ENCODE data around the gene CYGB.
"Not testable (repeated sequence)": the region's sequence is repeated elsewhere in the genome, so short reads cannot be mapped to it uniquely, and the experiment has no call there.

CYGB gene

DNA sequence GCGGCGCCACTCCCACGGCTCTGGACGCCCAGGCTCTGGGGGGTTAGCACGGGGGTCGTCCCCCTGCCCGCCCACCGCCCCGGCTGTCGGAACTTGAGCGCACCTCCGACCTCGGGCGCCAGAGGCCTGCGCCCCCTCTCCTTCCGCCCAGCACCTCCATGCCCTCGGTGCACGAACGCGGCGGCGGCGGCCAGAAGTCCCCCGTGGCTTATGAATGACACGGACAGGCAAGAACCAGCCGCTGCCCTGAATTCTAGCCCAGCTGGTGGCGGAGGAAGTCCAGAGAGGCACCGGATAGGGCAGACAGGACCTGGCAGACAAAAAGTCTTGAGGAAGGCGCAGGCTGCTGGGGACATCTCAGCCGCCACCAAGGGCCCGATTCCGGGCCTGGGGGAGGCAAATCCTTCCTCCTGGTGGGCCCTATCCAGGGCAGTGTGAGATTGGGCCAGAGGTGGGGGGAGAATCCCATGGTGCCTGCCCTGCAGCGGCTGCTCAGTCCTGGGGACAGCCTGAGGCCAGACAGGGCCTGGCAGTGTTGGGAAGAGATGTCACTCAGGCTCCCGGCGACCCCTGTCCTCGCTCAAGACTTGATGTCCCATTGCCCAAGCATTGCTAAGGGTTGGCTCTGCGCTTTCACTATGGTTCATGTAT is 897 bp upstream of the CYGB start:
- in situ Hi-C loops (cut with MboI; ENCODE audit: low sequenced_read_pairs), result no loop called here

DNA sequence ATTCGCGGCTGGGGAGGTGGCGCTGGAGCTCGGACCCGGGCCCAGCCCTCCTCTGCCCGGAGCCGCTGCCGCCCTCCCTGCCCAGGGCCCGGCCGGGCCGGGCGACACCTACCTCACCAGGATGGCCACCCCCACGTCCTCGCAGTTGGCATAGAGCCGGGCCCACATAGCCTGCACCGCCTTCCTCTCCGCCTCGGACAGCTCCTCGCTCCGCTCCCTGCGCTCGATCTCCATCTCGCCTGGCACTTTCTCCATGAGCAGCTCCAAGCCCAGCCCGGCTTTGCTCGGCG is 276 bp downstream of the CYGB start:
- in situ Hi-C loops (cut with MboI; ENCODE audit: low sequenced_read_pairs), result no loop called here

DNA sequence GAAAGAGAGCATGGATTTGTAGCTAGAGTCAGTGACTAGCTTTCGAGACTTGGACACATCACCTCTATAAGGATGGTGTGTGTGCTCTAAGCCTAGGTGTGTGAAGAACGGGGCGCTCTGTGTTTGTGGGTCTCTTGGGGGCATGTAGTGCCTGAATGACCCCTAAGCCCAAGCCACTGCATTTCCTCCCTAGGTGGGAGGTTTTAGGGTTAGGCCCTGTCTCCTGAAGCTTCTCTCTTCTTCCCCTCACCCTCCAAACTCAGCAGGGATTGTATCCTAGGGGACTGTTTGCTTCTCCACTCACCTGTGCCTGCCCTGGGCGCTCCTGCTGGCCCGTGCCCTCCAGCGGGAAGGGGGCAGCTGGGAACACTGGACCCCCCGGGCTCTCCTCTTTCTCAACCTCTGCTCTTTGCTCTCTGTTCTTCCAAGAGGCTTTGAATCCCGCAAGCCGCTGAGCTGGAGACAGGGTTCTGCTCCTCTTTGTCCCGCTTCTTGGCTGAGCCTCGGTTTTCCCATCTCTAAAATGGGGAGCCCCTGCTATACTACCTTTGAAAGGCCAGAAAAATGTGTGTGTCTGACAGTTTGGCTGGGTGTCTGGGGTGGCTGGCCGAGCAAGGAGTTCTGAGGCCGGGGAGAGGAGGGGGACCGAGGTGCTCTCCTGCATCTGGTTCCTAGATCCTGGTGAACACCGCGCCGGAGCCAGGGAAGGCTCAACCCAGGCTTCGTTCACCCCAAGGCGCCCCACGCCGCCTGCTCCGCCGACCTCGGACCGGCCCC is 810 bp downstream of the CYGB start:
- in situ Hi-C loops (cut with MboI; ENCODE audit: low sequenced_read_pairs), result no loop called here

DNA sequence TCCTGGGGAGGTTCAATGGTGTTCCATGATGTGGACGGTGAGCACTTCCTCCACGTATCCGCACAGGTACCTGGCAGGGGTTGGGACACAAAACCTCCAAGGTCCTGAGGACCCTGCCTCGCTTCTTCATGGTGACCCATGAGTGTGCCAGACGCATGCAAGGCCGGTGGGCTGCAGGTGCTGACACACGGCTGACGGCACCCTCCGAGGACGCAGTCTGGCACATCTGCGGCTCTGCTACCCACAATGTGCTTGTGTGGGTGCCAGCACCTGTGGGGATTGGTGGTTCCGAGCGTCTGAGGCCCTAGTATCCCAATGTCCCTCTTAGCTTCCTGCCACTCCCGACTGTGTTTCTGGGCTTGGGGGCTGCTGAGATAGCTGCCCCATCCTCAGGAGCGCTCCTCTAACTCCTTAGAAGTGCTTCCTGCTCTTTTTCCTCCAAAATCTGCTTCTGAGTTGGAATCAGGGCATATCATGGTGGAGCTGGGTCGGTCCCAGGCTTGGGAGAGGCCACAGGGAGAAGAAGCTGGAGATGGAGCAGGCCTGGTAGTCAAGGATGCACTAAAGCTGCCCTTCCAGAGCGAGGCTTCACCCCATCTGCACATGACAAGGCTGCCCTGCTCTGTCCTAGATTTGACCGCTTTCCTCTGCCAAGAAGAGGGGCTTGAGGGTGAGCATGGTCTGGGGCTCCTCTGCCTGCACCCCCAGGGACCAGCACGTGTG is 1.6 kb downstream of the CYGB start:
- in situ Hi-C loops (cut with MboI; ENCODE audit: low sequenced_read_pairs), result no loop called here

DNA sequence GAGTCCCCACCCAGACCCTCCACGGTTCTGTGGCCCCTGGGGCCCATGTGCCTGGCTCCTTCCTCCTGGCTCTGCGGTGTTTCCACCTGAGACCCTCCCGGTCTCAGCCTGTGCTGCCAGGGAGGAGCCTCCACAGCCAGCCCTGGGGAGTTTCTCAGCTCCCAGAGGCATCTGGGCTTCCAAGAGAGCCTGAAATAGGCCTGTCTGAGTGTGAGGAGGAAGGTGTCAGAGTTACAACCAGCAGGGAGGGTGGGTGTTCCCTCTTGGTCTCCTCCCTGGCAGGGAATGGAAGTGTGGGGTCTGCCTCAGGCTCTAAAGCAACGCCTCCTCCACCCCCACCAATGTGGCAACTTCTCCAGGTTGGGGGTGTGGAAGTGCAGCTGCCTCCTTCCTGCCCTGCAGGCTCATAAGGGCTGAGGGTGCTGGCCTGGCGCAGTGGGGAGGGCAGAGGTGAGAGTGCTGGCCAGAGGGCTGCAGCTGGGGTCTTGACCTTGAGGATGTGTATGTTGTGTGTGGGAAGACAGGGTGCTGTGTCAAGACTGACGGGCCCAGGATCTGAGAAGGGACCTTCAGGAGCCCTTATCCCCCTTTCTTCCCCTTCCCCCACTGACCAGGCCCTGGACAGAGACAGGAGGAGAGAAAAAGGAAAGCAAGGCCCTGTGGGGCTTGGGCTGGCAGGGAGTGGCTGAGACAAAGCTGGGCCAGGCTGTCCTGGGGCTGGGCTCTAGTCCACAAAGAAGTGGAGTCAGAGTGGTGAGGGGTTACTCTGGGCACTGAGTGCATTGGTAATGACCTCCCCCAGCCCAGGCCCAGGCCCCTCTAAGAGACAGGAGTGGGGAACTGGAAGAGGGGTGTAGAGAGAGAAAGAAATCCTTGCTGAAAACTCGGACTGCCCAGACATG is 2.4 kb downstream of the CYGB start:
- in situ Hi-C loops (cut with MboI; ENCODE audit: low sequenced_read_pairs), result no loop called here

DNA sequence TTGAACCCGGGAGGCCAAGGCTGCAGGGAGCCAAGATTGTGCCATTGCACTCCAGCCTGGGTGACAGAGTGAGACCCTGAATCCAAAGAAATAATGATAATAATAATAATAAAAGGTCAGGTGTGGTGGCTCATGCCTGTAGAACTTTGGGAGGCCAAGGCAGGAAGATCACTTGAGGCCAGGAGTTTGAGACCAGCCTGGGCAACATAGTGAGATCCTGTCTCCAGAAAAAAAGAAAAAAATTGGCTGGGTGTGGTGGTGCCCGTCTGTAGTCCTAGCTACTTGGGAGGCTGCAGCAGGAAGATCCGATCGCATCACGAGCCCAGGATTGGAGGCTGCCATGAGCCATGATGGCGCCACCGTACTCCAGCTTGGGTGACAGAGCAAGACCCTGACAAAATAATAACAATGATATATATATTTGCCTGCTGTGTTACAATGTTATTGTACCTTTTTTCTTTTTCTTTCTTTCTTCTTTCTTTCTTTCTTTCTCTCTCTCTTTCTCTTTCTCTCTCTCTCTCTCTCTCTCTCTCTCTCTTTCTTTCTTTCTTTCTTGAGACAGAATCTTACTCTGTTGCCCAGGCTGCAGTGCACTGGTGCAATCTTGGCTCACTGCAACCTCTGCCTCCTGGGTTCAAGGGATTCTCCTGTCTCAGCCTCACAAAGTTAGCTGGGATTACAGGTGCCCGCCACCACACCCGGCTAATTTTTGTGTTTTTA is 3.7 kb downstream of the CYGB start:
- in situ Hi-C loops (cut with MboI; ENCODE audit: low sequenced_read_pairs), result not testable (repeated sequence)

DNA sequence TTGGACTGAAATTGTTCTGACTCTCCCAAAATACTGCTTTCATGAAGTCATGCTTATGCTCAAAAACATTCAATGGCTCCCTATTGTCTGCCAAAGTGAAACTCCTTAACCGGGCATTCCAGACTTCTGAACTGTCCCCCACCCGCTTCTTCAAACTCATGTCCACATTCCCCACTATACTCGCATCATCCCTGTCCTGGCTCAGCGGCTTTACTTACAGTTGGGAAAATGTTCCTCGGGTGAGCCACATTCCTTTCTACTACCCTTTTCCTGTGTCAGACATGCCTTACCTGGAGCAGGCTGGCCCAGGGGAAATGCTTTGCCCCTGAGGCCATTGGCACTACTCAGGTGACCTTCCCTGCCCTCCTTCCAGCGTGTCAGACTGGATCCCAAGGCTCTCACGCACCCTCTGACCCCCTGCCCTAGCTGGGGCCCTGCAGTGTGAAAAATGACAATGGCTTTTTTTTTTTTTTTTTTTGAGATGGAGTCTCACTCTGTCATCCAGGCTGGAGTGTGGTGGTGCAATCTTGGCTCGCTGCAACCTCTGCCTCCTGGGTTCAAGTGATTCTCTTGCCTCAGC is 5.3 kb downstream of the CYGB start:
- in situ Hi-C loops (cut with MboI; ENCODE audit: low sequenced_read_pairs), result no loop called here

DNA sequence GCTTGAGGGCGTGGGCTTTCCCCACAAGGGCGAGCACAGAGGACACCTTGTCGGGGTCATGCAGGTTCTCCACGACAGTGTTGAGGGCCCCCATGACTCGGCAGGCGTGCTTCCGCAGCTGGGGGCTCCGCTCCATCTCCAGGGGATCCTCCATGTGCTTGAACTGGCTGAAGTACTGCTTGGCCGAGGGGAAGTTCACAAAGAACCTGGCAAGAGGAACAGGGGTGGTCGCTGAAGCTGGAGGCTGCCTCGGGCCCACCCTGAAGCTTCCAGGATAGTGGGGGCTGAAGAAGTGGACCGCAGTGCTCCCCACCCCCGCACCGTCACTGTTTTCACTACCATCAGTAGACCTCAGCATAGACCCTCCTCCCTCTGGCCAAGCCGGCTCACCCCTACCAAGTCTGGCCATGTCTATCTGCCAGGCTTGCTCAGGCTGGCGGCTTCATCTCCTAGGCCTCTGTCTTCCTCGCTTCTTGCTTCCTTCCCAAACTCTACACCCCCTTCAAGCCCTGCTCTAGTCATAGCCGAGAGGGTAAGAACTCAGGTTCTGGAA is 5.9 kb downstream of the CYGB start:
- in situ Hi-C loops (cut with MboI; ENCODE audit: low sequenced_read_pairs), result no loop called here

DNA sequence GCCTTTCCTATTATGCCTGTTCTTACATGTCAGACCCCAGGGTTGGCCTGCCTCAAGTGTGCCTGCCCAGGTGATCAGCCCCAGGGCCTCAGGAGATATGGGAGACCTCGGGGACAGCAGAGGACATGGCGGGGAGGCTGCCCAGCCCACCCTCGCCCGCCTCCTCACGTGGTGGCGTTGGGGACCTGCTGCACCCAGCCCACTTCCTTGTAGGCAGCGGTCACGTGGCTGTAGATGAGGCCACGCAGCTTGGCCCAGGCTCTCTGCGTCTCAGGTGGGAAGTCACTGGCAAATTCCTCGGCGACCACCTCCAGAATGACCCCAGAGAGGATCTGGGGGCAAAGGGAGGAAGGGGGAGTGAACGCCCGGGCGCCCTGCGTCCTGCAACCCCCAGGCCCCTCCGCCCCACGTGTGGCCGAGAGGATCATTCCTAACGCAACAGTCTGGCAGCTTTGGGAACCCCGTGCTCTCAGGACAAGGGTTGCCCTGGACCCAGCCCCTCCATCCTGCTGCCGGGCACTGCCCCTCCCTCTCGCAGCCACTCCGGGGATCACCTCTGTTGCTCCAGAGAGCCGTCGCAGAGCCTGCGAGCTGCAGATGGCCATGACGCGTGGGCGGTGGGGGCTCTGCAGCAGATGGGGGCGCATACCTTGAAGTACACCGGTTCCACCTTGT is 6.6 kb downstream of the CYGB start:
- in situ Hi-C loops (cut with MboI; ENCODE audit: low sequenced_read_pairs), result no loop called here

DNA sequence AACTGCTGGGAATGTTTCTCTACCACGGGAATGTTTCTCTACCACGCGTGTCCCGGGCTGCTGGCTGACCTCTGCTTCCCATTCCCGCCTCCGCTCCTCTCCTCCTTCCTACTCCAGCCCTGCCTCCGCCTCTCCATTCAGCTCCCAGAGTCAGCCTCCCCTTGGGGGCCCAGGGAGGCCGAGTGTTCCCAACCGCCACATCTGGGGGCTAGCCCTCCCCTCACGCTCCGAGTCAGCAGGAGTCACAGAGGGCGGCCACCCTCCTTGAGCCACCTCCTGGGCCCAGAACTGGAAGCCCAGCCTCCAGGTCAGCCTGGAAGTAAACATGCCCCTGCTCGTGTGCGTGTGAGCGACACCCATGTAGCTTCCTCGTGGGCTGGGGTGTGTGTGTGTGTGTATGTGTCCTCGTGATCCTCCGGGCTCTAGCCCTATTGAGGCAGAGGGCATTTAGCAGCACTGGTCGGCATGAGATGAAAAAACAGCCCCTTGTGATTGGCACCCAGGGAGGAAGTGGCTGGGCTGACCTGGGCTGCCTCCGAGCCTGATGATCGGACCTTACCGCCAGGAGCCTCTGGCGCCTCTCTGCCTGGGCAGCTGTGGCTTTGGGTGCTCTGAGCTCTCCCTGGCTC is 7.3 kb downstream of the CYGB start:
- in situ Hi-C loops (cut with MboI; ENCODE audit: low sequenced_read_pairs), result no loop called here

DNA sequence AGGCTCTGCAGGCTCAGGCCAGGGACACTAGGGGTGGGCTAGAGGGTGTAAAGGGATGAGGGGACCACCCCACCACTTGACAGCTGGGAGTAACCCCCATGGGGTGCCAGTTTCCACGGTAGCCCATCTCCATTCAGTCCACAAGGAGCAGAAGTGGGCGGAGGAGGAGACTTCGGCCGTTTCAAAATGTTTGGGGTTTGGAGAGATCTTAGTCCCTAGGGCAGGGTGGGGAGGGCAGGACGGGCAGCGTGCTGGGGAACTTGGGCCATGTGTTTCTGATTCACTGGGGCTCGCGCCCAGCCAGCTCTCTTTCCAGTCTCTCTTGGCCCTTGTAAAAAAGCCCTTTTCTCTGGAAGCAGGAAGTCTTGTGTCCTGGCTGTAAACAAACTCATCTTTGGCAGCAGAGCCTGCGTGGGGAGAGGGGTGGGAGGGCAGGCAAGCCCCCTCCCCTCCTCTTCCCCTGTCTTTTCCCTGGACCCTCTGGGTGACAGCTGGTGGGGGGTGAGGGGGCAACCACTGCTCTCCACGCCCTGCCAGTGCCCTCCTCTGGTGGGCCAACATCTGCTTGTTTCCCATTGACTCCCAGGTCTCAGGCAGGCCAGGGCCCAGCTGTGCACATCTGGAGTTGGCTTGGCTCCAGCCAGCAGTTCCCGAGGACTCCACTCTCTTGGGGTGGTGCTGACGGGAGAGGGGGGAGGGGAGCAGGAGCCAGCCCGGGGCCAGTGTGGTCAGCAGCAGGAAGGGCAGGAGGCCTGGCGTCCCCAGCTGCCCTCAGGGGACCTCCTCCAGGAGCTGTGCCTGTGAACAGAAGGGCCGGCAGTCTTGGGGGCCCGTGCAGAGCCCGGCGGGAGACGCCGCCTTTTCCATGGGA is 8.1 kb downstream of the CYGB start:
- in situ Hi-C loops (cut with MboI; ENCODE audit: low sequenced_read_pairs), result no loop called here

DNA sequence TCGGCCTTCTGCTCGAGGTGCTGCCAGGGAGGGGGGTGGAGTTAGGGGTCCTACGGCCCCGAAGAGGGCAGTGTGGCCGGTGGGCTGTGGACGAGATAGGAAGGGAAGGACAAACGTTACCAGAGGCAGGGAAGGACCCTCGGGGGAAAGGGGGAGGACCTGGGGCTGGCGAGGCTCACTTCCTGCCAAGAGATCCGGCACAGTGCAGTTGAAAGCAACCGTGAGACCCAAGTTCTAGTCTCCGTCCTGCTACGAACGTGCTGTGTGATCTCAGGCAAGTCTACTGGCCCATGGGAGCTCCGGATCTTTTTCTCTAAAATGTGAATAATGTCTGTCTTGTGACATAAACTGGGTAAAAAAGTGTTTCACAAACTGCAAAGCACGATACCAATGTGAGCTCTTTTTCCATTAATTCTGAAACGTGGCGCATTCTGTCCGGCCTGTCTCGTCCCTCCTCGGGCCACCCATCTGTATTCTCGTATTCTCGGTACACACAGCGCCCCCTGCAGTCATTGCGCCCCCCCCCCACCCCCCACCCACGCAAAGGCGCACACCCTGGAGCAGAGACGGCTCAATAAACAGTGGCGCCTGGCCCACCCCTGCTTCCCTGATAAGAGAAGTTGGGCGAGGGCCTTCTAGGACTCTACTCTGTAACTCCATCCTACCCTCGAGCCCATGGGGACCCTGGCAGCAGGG is 8.8 kb downstream of the CYGB start:
- in situ Hi-C loops (cut with MboI; ENCODE audit: low sequenced_read_pairs), result no loop called here

DNA sequence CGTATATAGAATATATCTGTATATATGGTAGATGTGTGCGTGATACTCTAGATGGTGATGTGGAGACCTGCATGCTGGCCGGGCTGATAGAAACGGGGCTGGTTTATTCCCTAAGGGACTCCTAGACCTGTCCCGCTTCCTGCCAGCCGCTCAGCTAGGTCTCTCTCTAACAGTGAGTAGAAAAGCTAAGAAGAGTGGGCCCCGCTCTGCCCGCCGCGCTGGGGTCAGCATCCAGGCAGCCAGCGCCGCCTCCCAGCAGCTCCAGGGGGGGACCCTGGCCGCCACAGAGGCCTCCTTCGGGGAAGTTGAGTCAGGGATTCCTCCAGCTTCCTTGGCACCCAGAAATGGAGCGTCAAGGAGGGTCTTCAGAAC is 9.4 kb downstream of the CYGB start:
- in situ Hi-C loops (cut with MboI; ENCODE audit: low sequenced_read_pairs), result no loop called here

DNA sequence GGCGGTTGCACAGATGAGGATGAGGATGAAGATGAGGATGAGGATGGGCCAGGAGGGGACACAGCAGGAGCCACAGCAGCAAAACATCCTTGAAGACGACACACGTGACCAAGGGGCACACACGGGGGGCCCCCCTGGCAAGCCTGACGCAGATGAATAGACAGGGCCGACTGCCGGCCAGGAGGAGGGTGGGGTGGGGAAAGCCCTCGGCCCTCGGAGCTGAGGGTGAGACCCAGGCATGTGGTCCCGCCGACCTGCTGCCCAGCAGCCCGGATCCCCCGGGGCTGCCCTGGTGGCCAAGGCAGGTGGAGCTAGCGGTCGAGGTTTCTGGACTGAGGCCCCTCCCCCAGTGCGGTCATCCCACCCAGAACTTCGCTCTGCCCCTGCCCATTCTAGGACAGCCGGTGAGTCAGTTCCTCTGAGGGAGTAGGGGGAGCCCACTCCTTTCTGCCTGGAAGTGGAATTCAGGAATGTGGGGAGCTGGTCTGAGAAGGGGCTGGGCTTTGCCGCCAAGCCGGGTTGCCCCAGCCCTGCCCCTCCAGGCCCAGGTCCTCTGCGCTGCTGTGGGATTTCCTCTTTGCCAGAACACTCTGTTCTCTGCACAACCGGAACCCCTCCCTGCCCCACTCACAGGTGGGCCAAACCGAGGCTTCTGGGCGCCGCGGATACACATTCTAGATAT is 9.9 kb downstream of the CYGB start:
- in situ Hi-C loops (cut with MboI; ENCODE audit: low sequenced_read_pairs), result no loop called here

DNA sequence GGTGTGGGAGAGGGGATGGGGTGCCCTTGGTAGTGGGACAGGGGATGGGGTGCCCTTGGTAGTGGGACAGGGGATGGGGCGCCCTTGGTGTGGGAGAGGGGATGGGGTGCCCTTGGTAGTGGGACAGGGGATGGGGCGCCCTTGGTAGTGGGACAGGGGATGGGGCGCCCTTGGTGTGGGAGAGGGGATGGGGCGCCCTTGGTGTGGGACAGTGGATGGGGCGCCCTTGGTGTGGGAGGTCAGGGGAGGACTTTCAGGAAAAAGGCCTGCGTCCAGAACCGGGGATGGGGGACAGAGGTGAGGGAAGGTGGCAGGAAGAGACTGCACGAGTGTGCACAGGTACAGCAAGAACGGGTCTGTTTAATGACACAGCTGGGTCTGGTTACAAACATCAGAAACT is 10.5 kb downstream of the CYGB start:
- in situ Hi-C loops (cut with MboI; ENCODE audit: low sequenced_read_pairs), result not testable (repeated sequence)

DNA sequence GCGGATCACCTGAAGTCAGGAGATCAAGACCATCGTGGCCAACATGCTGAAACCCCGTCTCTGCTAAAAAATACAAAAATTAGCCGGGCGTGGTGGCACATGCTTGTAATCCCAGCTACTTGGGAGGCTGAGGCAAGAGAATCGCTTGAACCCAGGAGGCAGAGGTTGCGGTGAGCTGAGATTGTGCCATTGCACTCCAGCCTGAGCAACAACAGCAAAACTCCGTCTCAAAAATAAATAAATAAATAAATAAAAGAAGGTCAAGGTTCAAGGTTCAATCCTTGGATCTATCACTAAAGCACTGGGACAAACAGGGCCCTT is 12.0 kb downstream of the CYGB start:
- in situ Hi-C loops (cut with MboI; ENCODE audit: low sequenced_read_pairs), result not testable (repeated sequence)

Data from HL-60/S4 (cell line).